K562 (cell line): Measurements from ENCODE around the gene HUNK. TPM values are rescaled to one million over a fixed set of nuclear protein-coding genes. Genes with fewer than 3 reads are reported as not detected.

Source experiments
- ATAC-seq: fragments of 200-7000 bp; cut with Tn5 transposase; 3 replicates; pipeline ENCODE4 v1.9.1; 2020; ENCODE audit warnings: moderate library complexity
- BruUV-seq: library from RNA; stranded (reverse); fragments of 400-500 nt; replicated peaks from 2 replicates; lab custom pipeline; 2021; lab: Mats Ljungman, UMichigan
- CTCF ChIA-PET: fragments of 300-600 bp; formaldehyde crosslinking; extraction: SDS; loops from one replicate; lab custom pipeline; 2021; ENCODE audit warnings: low intra/inter-chr PET ratio; lab: Yijun Ruan, JAX
- POLR2A ChIA-PET: fragments of 300-600, 350-650 bp; sonication (Branson Sonifier 250); formaldehyde crosslinking; extraction: SDS; loops from one replicate; lab custom pipeline; 2021; ENCODE audit warnings: antibody characterized with exemption, inconsistent platforms; lab: Yijun Ruan, JAX
- DNase-seq, 4 experiments: peaks; one replicate each; pipeline versions ENCODE4 v3.0.0 to v3.0.0-alpha.2; 2011 to 2018; ENCODE audit warnings: low spot score in 3 of 4, mixed read lengths in 3 of 4; ENCODE audit errors: extremely low read depth in 1 of 4
- FAIRE-seq: peaks from 2 replicates; lab custom pipeline; 2011; peaks lifted over from hg19 to GRCh38; lab: Jason Lieb, UNC
- H2AFZ ChIP-seq: 2 replicates; pipeline ENCODE4 v1.6.0; 2011; ENCODE audit warnings: low read depth, low read length, control low read depth, inconsistent platforms
- H3K27ac ChIP-seq: fragments of 200-600 bp; 3 replicates; pipeline ENCODE4 v1.8.0; 2011; ENCODE audit warnings: low read depth, mild to moderate bottlenecking, control low read depth, inconsistent platforms, low read length, moderate library complexity, mixed read lengths; ENCODE audit errors: extremely low read depth
- H3K27me3 ChIP-seq, 2 experiments: fragments of 300-600 bp in 1 of 2; 2 replicates in 1 of 2; 3 replicates in 1 of 2; pipeline versions ENCODE4 v1.6.0 to v1.8.0; 2011; ENCODE audit warnings: inconsistent platforms in 2 of 2, low read length in 2 of 2, mild to moderate bottlenecking in 1 of 2, mixed read lengths in 1 of 2, moderate library complexity in 1 of 2; ENCODE audit not compliant: control insufficient read depth in 2 of 2, insufficient read depth in 2 of 2
- H3K36me3 ChIP-seq: fragments of 300-600 bp; 3 replicates; pipeline ENCODE4 v1.8.0; 2011; ENCODE audit warnings: mild to moderate bottlenecking, low read length, inconsistent platforms; ENCODE audit not compliant: control insufficient read depth, insufficient read depth
- H3K4me1 ChIP-seq, 2 experiments: fragments of 200-600 bp in 1 of 2; replicated peaks in 1 of 2; 2 replicates in 1 of 2; 3 replicates in 1 of 2; pipeline versions ENCODE4 v1.5.1 to v1.8.0; 2011; ENCODE audit warnings: inconsistent platforms in 2 of 2, low read length in 2 of 2, mild to moderate bottlenecking in 1 of 2, mixed read lengths in 1 of 2, moderate library complexity in 1 of 2; ENCODE audit not compliant: control insufficient read depth in 2 of 2, insufficient read depth in 2 of 2
- H3K4me2 ChIP-seq: 2 replicates; pipeline ENCODE4 v1.6.1; 2011; ENCODE audit warnings: low read length, control low read depth, inconsistent platforms, mixed read lengths; ENCODE audit not compliant: insufficient read depth
- H3K4me3 ChIP-seq: fragments of 200-600 bp; sonication (generic), shearing (Covaris generic); 2 replicates; pipeline ENCODE4 v1.5.1; 2016; ENCODE audit warnings: control low read depth, inconsistent platforms
- H3K79me2 ChIP-seq: fragments of 200-600 bp; 3 replicates; pipeline ENCODE4 v1.8.0; 2011; ENCODE audit warnings: low read length, inconsistent platforms; ENCODE audit not compliant: control insufficient read depth, insufficient read depth
- H3K9ac ChIP-seq, 2 experiments: 2 replicates each; pipeline versions ENCODE4 v1.6.0 to v1.6.1; 2011; ENCODE audit warnings: low read depth in 2 of 2, low read length in 2 of 2, control low read depth in 1 of 2, inconsistent platforms in 1 of 2, mild to moderate bottlenecking in 1 of 2, mixed read lengths in 1 of 2; ENCODE audit not compliant: insufficient read depth in 1 of 2
- H3K9me1 ChIP-seq: one replicate; pipeline ENCODE4 v1.6.0; 2011; ENCODE audit warnings: inconsistent platforms, mild to moderate bottlenecking, low read length, moderate library complexity; ENCODE audit not compliant: control insufficient read depth, insufficient read depth
- H3K9me3 ChIP-seq: replicated peaks from 2 replicates; pipeline ENCODE4 v1.5.1; 2011; ENCODE audit warnings: low read depth, low read length, inconsistent platforms; ENCODE audit not compliant: control insufficient read depth, insufficient read depth
- H4K20me1 ChIP-seq: replicated peaks from 2 replicates; pipeline ENCODE4 v1.6.1; 2011; ENCODE audit warnings: low read length, inconsistent platforms, mixed read lengths; ENCODE audit not compliant: control insufficient read depth, insufficient read depth
- ARHGAP35 ChIP-seq: fragments of 450-650 bp; IDR thresholded peaks from 2 replicates; pipeline ENCODE4 v1.6.1; 2018; ENCODE audit not compliant: partially characterized antibody
- EWSR1 ChIP-seq: fragments of 450-650 bp; IDR thresholded peaks from 2 replicates; pipeline ENCODE4 v1.6.1; 2018; ENCODE audit warnings: borderline replicate concordance, mild to moderate bottlenecking, low read depth, moderate library complexity; ENCODE audit not compliant: partially characterized antibody
- FIP1L1 ChIP-seq: fragments of 200-400 bp; formaldehyde crosslinking; IDR thresholded peaks from 2 replicates; pipeline ENCODE4 v1.6.1; 2018; ENCODE audit warnings: mild to moderate bottlenecking, low read depth, low read length; ENCODE audit not compliant: poor library complexity, severe bottlenecking
- ZC3H4 ChIP-seq: sonication (generic); formaldehyde crosslinking; IDR thresholded peaks from 2 replicates; pipeline ENCODE4 v1.9.0; 2021; ENCODE audit warnings: missing genetic modification reagents, borderline replicate concordance
- ZNF12 ChIP-seq: sonication (generic); formaldehyde crosslinking; IDR thresholded peaks from 2 replicates; pipeline ENCODE4 v1.4.0; 2020; ENCODE audit warnings: mild to moderate bottlenecking, missing genetic modification reagents
- WGBS: fragments of 100-300 bp; shearing (Covaris generic); methylation state at CpG from one replicate; pipeline ENCODE4 v1.1.6; 2016; ENCODE audit warnings: low coverage, mixed read lengths; ENCODE audit not compliant: insufficient coverage; ENCODE audit errors: missing lambda C conversion rate; 5-methylcytosine and 5-hydroxymethylcytosine counted together
- in situ Hi-C: fragments of 300-500 bp; cut with MboI; formaldehyde crosslinking; loops from 4 replicates; pipeline ENCODE4 v1.15.0; 2018; ENCODE audit warnings: inconsistent platforms, mixed read lengths
- intact Hi-C: fragments of 100-400 bp; cut with micrococcal nuclease; formaldehyde crosslinking; loops from 2 replicates; pipeline ENCODE4 v1.14.2; 2022
- polyA plus RNA-seq, 8 experiments: library from polyadenylated mRNA; depleted of rRNA in 4 of 8; stranded (reverse) in 5 of 8; unstranded in 3 of 8; fragments of >200 nt; fragmentation: Nextera tagmentation in 2 of 8; fragmentation: Illumina TruSeq in 1 of 8; extraction: Ambion mirVana in 2 of 8; extraction: Trizol in 1 of 8; gene quantifications; 2 replicates each; pipeline versions ENCODE4 v1.2.1 to v1.2.3, GENCODE V29; 2011 to 2014; ENCODE audit warnings: inconsistent platforms in 1 of 8, missing spikeins in 1 of 8
- total RNA-seq, 7 experiments: library from RNA; depleted of rRNA in 6 of 7; stranded (reverse); fragments of >200 nt in 6 of 7; fragmentation: Illumina TruSeq in 2 of 7; extraction: Trizol in 2 of 7; gene quantifications; 2 replicates each; pipeline versions ENCODE4 v1.2.1 to v1.2.3, GENCODE V29; 2011 to 2021; ENCODE audit warnings: low replicate concordance in 1 of 7
- TF ChIP-seq, protein P1 (sequence below): fragments of 450-650 bp; formaldehyde crosslinking; IDR thresholded peaks from 2 replicates; pipeline ENCODE4 v1.4.0; 2020; ENCODE audit warnings: mild to moderate bottlenecking

The HUNK gene
- total and polyA plus RNA-seq, 9 of the 15 experiments (the other 6 are each of a cell fraction or from before 2014, with no cell fraction given) = not detected

DNA sequence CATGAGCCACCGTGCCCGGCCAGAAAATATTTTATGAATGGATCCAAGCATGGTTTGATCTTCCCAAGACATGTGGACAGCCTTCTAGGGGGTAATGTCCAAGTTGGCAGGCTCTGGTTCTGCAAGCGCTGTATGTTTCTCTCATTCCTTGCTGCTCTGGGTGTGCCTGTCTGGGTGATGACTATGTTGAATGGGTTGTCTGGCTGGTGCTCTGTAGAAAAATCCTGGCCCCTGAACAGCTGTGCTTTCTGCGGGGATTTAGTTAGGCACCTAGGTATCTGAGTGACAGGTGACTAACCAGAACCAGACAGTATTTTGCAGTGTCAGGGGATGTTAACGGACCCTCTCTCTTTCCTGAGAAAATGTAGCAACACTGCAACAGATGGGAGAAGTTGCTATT, 14.1 kb downstream of the HUNK start:
- Histone ChIP-seq H3K4me2 (no peak overlapping the region), H3K27ac (no peak overlapping the region), H3K36me3 (no peaks in the 10 kb centered on the region), H4K20me1 (no peaks in the 10 kb centered on the region), H3K9me1 (no peaks in the 10 kb centered on the region), H3K4me3 (no peak overlapping the region), H3K4me1 (no peaks in the 10 kb centered on the region; a peak in 1 of 5 replicates), H3K9me3 (no peaks in the 10 kb centered on the region), H3K27me3 (peaks cover 19 to 38% of the 10 kb centered on the region in 2 experiments; a peak in 4 of 5 replicates), H3K79me2 (no peaks in the 10 kb centered on the region), H3K9ac (no peak overlapping the region), H2AFZ (no peak overlapping the region)
- no peak for FAIRE-seq
- no peak for TF ChIP-seq FIP1L1
- no peak for TF ChIP-seq ARHGAP35
- TF ChIP-seq, protein P1, sequence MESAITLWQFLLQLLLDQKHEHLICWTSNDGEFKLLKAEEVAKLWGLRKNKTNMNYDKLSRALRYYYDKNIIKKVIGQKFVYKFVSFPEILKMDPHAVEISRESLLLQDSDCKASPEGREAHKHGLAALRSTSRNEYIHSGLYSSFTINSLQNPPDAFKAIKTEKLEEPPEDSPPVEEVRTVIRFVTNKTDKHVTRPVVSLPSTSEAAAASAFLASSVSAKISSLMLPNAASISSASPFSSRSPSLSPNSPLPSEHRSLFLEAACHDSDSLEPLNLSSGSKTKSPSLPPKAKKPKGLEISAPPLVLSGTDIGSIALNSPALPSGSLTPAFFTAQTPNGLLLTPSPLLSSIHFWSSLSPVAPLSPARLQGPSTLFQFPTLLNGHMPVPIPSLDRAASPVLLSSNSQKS (CRISPR knock-in tag) = no peak
- TF ChIP-seq EWSR1 = no peak
- no peak for TF ChIP-seq ZC3H4
- TF ChIP-seq ZNF12 = no peak
- intact Hi-C loops (no loop called here), in situ Hi-C loops (no loop called here)
- BruUV-seq = no TSS peak
- ChIA-PET CTCF (no interaction called here), POLR2A (interaction anchor here (1.1 kb wide), 1 partner anchor 14 kb away, joined by 4 read pairs; no protein-coding TSS in a partner anchor)
- ATAC-seq = no peak; the same call in 2 of the 3 replicates
- 0% methylated on average over 5 of the region's 5 CpGs for WGBS
- no peak for DNase-seq
